HUES48 (cell line): ENCODE measurements around the gene AK8.

Experiments used
- H3K27ac ChIP-seq: one replicate; pipeline ENCODE4 v1.7.0; 2013; ENCODE audit warnings: low read depth, low read length, inconsistent platforms
- H3K27me3 ChIP-seq: 2 replicates; pipeline ENCODE4 v1.6.1; 2013; ENCODE audit warnings: mild to moderate bottlenecking, low read length; ENCODE audit not compliant: control insufficient read depth, insufficient read depth
- H3K36me3 ChIP-seq: 2 replicates; pipeline ENCODE4 v1.6.1; 2013; ENCODE audit warnings: low read length; ENCODE audit not compliant: control insufficient read depth, insufficient read depth
- H3K4me1 ChIP-seq: 2 replicates; pipeline ENCODE4 v1.6.1; 2013; ENCODE audit warnings: mild to moderate bottlenecking, low read length; ENCODE audit not compliant: control insufficient read depth, insufficient read depth
- H3K4me3 ChIP-seq: 2 replicates; pipeline ENCODE4 v1.5.1; 2013; ENCODE audit warnings: mild to moderate bottlenecking, low read depth, low read length
- H3K9ac ChIP-seq: 2 replicates; pipeline ENCODE4 v1.6.1; 2013; ENCODE audit warnings: mild to moderate bottlenecking, low read depth, low read length, moderate library complexity
- H3K9me3 ChIP-seq: 2 replicates; pipeline ENCODE4 v1.6.1; 2013; ENCODE audit warnings: low read length; ENCODE audit not compliant: control insufficient read depth, insufficient read depth

Gene AK8

GRCh38 chr9:132769906-132770769, 107.9 kb downstream of the AK8 start:
- H3K27ac ChIP-seq = no peak overlapping the region
- peak overlapping the region; percentile 95 for H3K4me3 ChIP-seq

DNA sequence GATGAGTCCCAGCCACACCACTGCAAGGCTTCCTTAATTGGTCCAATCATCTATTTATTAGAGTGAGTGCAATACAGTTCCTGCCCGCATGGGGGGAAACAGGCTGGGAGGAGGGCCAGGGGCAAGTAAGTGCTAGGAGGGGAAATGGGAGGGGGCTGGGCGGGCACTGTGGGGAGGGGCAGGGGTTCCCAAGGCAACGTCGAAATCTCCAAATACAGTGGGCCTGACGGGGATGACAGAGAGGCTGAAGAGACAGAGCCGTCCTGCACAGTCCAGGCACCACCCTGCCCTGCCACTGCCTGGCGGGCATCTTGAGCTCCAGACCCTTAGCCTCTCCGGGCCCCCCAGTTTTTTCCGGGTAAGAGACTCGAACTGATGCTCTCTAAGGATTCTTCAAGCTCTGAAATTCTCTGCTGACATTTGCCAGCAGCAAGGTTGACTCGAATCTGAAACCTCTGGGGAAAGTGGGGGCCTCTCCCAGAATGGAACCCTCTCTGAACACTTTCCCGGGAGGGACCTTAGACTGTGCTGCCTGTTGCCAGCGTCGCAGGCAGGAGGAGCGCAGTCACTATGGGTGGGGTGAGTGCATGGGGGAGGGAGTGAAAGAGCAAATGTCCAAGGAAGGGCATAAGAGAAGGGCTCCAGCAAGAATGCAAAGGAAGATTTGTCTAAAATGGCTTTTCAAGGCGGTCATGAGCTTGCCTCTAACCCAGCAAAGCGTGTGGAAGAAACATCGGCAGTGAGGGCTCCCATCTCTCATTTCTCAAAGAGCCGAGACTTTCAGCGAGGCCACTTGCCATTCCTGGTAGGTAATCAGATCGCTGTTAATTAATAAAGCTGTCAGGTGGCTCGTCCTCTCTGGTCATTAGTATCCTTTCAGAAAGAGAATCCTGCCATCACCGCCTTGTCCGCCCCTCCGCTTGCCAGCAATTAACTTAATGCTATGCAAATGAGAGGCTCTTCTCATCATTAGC, 108.9 kb downstream of the AK8 start:
- H3K4me1 ChIP-seq = 0 out of 2 replicates have a peak, but pooled peaks cover 12% of the 10 kb centered on the region
- peak overlapping the region; percentile 81 for H3K9ac ChIP-seq
- H3K27ac ChIP-seq = no peak overlapping the region
- H3K27me3 ChIP-seq = peaks cover 17% of the 10 kb centered on the region
- no peaks in the 10 kb centered on the region for H3K9me3 ChIP-seq
- peak overlapping the region; percentile 95 for H3K4me3 ChIP-seq
- H3K36me3 ChIP-seq = no peaks in the 10 kb centered on the region

More at GRCh38 chr9:132769906-132770769, 107.9 kb downstream of the AK8 start:
- 0 out of 2 replicates have a peak, but pooled peaks cover 12% of the 10 kb centered on the region for H3K4me1 ChIP-seq
- peaks cover 17% of the 10 kb centered on the region for H3K27me3 ChIP-seq
- H3K9ac ChIP-seq = peak overlapping the region; percentile 81
- H3K36me3 ChIP-seq = no peaks in the 10 kb centered on the region
- no peaks in the 10 kb centered on the region for H3K9me3 ChIP-seq

DNA sequence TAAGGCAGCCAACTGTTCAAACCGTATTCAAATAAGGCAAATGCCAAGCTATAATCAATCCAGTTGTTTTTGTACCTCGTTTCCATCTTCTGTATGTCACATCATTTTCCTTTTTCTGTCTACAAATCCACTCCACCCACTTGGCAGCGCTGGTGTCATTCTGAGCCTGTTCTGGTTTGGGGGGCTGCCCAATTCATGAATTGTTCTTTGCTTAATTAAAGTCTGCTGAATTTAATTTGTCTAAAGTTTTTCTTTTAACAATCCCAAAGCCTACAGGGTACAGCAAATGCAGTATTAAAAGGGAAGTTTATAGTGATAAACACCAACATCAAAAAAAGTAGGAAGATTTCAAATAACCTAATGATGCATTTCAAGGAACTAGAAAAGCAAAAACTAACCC, 114.5 kb downstream of the AK8 start:
- H3K4me1 ChIP-seq = peaks cover 6% of the 10 kb centered on the region; the same call in 1 of the 2 replicates
- no peaks in the 10 kb centered on the region for H3K9me3 ChIP-seq
- no peak overlapping the region for H3K4me3 ChIP-seq
- H3K36me3 ChIP-seq = no peaks in the 10 kb centered on the region
- no peak overlapping the region for H3K27ac ChIP-seq
- H3K27me3 ChIP-seq = peaks cover 5% of the 10 kb centered on the region; the same call in 1 of the 2 replicates
- H3K9ac ChIP-seq = no peak overlapping the region

DNA sequence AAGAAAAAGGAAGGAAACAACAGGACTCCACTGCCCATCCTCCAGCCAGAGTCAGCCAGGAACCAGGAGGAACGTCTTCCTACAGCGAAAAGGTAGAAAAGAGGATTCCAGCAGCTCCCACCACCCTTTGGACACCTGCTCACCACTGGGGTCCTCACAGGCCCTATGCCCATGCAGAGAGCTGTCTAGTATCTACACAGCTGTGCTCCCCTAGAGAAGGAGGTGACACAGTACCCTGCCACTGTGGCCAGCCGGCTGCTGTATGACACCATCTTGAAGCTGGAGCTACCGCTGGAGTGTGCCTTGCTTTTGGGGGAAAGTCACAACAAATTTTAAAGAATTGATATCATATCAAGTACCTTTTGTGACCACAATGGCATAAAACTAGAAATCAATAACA, 115.2 kb downstream of the AK8 start:
- Histone ChIP-seq H3K36me3 (no peaks in the 10 kb centered on the region), H3K4me1 (peaks cover 5% of the 10 kb centered on the region; the same call in 1 of the 2 replicates), H3K9me3 (no peaks in the 10 kb centered on the region), H3K27ac (no peak overlapping the region), H3K27me3 (peaks cover 3% of the 10 kb centered on the region; the same call in 1 of the 2 replicates), H3K9ac (no peak overlapping the region), H3K4me3 (no peak overlapping the region)

DNA sequence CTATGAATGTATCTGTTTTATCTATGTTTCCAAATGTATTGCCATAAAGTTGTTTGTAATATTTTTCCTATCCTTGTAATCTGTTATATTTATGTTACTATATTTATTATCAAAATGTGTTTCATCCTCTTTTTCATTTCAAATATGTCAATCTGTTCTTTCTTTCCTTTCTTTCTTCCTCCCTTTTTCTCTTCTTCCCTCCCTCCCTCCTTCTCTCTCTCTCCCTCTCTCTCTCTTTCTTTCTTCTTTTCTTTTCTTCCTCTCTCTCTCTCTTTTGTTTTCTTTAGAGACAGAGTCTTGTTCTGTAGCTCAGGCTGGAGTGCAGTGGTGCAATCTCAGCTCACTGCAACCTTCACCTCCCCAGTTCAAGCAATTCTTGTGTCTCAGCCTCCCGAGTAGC, 116.5 kb downstream of the AK8 start:
- peaks cover 5% of the 10 kb centered on the region; the same call in 1 of the 2 replicates for H3K4me1 ChIP-seq

GRCh38 chr9:132760057-132760456, 118.0 kb downstream of the AK8 start:
- no peak overlapping the region for H3K4me3 ChIP-seq
- peaks cover 5% of the 10 kb centered on the region; the same call in 1 of the 2 replicates for H3K4me1 ChIP-seq
- no peaks in the 10 kb centered on the region for H3K9me3 ChIP-seq
- no peak overlapping the region for H3K27ac ChIP-seq
- H3K27me3 ChIP-seq = peaks cover 3% of the 10 kb centered on the region; the same call in 1 of the 2 replicates
- no peaks in the 10 kb centered on the region for H3K36me3 ChIP-seq
- H3K9ac ChIP-seq = no peak overlapping the region

More for the DNA sequence above, 116.5 kb downstream of the AK8 start:
- Histone ChIP-seq H3K4me3 (no peak overlapping the region), H3K36me3 (no peaks in the 10 kb centered on the region), H3K9me3 (no peaks in the 10 kb centered on the region), H3K27me3 (peaks cover 3% of the 10 kb centered on the region; the same call in 1 of the 2 replicates), H3K27ac (no peak overlapping the region), H3K9ac (no peak overlapping the region)

- H3K9ac ChIP-seq = no peak overlapping the region
- H3K27me3 ChIP-seq = no peaks in the 10 kb centered on the region
- no peak overlapping the region for H3K4me3 ChIP-seq
- H3K36me3 ChIP-seq = no peaks in the 10 kb centered on the region
- no peak overlapping the region for H3K27ac ChIP-seq
- peaks cover 2% of the 10 kb centered on the region; the same call in 1 of the 2 replicates for H3K4me1 ChIP-seq
- H3K9me3 ChIP-seq = no peaks in the 10 kb centered on the region
These were observed 121.1 kb downstream of the AK8 start for GRCh38 chr9:132757016-132757415.

GRCh38 chr9:132756214-132756845, 121.8 kb downstream of the AK8 start:
- H3K4me1 ChIP-seq = 0 out of 2 replicates have a peak, but pooled peaks cover 2% of the 10 kb centered on the region
- H3K27ac ChIP-seq = no peak overlapping the region
- no peak overlapping the region for H3K4me3 ChIP-seq
- no peaks in the 10 kb centered on the region for H3K27me3 ChIP-seq
- no peak overlapping the region for H3K9ac ChIP-seq
- no peaks in the 10 kb centered on the region for H3K9me3 ChIP-seq
- H3K36me3 ChIP-seq = no peaks in the 10 kb centered on the region

DNA sequence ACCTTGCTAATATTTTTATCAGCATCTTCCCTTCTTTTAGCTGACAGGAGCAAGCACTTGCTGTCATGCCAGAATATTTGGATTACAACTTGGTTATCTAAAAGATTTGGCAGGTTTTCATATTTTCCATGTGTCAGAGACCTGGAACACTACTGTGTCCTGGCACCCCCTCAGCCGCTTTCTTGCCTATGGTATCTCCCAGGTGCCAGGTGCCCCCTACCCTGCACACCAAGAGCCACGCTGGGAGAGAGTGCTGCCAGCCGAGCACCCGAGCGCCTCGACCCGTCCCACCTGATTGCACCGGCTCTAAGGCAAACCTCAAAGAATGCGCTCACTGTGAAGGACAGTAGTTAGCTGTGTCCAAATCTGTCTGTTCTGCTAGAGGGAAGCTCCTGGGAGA, 123.0 kb downstream of the AK8 start:
- Histone ChIP-seq H3K4me3 (no peak overlapping the region), H3K27me3 (no peaks in the 10 kb centered on the region), H3K27ac (no peak overlapping the region), H3K9me3 (no peaks in the 10 kb centered on the region), H3K9ac (no peak overlapping the region), H3K36me3 (no peaks in the 10 kb centered on the region), H3K4me1 (0 out of 2 replicates have a peak, but pooled peaks cover 2% of the 10 kb centered on the region)

GRCh38 chr9:132754236-132754635, 123.8 kb downstream of the AK8 start:
- H3K27ac ChIP-seq = no peak overlapping the region
- H3K9ac ChIP-seq = no peak overlapping the region
- no peaks in the 10 kb centered on the region for H3K9me3 ChIP-seq
- no peak overlapping the region for H3K4me3 ChIP-seq
- 0 out of 2 replicates have a peak, but pooled peaks cover 2% of the 10 kb centered on the region for H3K4me1 ChIP-seq
- no peaks in the 10 kb centered on the region for H3K36me3 ChIP-seq
- H3K27me3 ChIP-seq = no peaks in the 10 kb centered on the region
